SU-DHL-6 (cell line): Measurements from ENCODE around the gene ZNF414.

Experiments
- H2AFZ ChIP-seq: fragments of 200-600 bp; sonication (generic); 2 replicates; pipeline ENCODE4 v1.6.1; 2014; ENCODE audit warnings: low read depth, mild to moderate bottlenecking, moderate library complexity, mixed read lengths, antibody characterized with exemption, low read length; ENCODE audit not compliant: severe bottlenecking
- H3F3A ChIP-seq: fragments of 200-600 bp; shearing (Covaris generic); 2 replicates; pipeline ENCODE4 v1.6.0; 2016; ENCODE audit warnings: antibody characterized with exemption, mild to moderate bottlenecking; ENCODE audit not compliant: insufficient read depth
- H3K27ac ChIP-seq: fragments of 200-600 bp; sonication (generic); 2 replicates; pipeline ENCODE4 v1.5.1; 2016; ENCODE audit warnings: low read depth, mild to moderate bottlenecking, low read length, moderate library complexity, mixed read lengths
- H3K27me3 ChIP-seq: fragments of 200-600 bp; sonication (generic), shearing (Covaris generic); 2 replicates; pipeline ENCODE4 v1.6.0; 2014; ENCODE audit warnings: mild to moderate bottlenecking, low read length
- H3K36me3 ChIP-seq: fragments of 200-600 bp; sonication (generic); 2 replicates; pipeline ENCODE4 v1.6.1; 2014; ENCODE audit warnings: mild to moderate bottlenecking, low read length, mixed read lengths
- H3K4me2 ChIP-seq: fragments of 300-600, 200-600 bp; shearing (Covaris generic), sonication (generic); 2 replicates; pipeline ENCODE4 v1.6.0; 2014; ENCODE audit warnings: low read length, low read depth, mild to moderate bottlenecking; ENCODE audit not compliant: poor library complexity, severe bottlenecking
- H3K4me3 ChIP-seq: fragments of 200-600 bp; sonication (generic); 2 replicates; pipeline ENCODE4 v1.5.1; 2014; ENCODE audit warnings: antibody characterized with exemption, low read length, mild to moderate bottlenecking, mixed read lengths; ENCODE audit not compliant: insufficient read depth, poor library complexity, severe bottlenecking
- H3K79me2 ChIP-seq: fragments of 200-600 bp; sonication (generic); 2 replicates; pipeline ENCODE4 v1.6.1; 2014; ENCODE audit warnings: mild to moderate bottlenecking, low read length, moderate library complexity; ENCODE audit not compliant: insufficient read depth
- H3K9ac ChIP-seq: fragments of 200-600 bp; sonication (generic); 2 replicates; pipeline ENCODE4 v1.7.0; 2014; ENCODE audit warnings: mild to moderate bottlenecking, low read length
- H3K9me2 ChIP-seq: fragments of 200-600 bp; sonication (generic); replicated peaks from 2 replicates; pipeline ENCODE4 v1.6.1; 2014; ENCODE audit warnings: low read length; ENCODE audit not compliant: insufficient read depth
- H3K9me3 ChIP-seq: fragments of 200-600 bp; sonication (generic); 2 replicates; pipeline ENCODE4 v1.6.1; 2014; ENCODE audit warnings: low read length, mixed read lengths; ENCODE audit not compliant: insufficient read depth
- H4K20me1 ChIP-seq: fragments of 200-600 bp; sonication (generic); 2 replicates; pipeline ENCODE4 v1.6.1; 2014; ENCODE audit warnings: low read depth, mild to moderate bottlenecking, antibody characterized with exemption, low read length, moderate library complexity, mixed read lengths
- EZH2phosphoT487 ChIP-seq: fragments of 200-600 bp; sonication (generic), shearing (Covaris generic); conservative IDR thresholded peaks from 2 replicates; pipeline ENCODE4 v1.6.1; 2018; ENCODE audit warnings: mild to moderate bottlenecking, antibody characterized with exemption, low read length, moderate library complexity, mixed read lengths
- TF ChIP-seq, protein P1 (sequence below): fragments of 200-600 bp; sonication (generic); IDR thresholded peaks from one replicate; pipeline ENCODE4 v1.5.1; 2017; ENCODE audit warnings: antibody characterized with exemption, mild to moderate bottlenecking, low read length, moderate library complexity; ENCODE audit not compliant: insufficient read depth, poor library complexity, severe bottlenecking

ZNF414 gene

DNA sequence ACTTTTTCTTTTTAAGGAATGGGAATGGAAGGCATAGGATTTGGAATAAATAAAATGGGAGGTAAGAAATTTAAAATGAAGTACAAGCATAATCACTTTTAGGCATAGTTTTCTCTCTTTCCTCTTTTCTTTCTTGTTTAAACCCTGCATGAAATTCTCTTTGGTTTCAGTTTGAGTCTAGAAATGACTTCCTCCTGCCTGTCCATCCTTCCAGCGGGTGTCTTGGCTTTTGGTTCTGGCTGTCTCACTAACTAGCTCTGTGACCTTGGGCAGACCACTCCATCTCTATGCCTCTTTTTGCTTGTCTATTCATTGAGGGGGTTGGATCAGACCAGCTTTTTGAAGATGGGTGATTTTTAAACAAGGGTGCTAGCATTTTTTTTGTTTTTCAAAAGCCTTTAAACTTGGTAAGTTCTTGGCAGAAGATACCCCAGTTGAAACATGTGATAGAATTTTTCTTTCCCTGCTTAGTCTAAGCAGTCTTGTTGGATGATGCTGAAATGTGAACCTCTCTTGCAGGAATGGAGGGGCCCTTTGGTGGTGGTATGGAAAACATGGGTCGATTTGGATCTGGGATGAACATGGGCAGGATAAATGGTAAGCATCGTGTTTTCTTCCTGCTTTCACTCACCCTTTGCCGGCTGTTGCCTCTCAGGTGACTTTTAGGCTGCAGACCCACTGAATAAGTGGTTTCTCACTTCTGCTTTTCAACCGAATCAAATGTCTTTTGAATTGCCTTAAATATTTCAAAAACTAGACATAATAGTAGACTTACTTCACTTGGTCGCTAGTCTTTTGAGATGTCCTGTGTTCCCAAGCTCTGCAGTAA, 40.1 kb downstream of the ZNF414 start:
- H3K36me3 ChIP-seq = peaks cover 30% of the 10 kb centered on the region
- H3K27ac ChIP-seq = peak overlapping the region; percentile 93

DNA sequence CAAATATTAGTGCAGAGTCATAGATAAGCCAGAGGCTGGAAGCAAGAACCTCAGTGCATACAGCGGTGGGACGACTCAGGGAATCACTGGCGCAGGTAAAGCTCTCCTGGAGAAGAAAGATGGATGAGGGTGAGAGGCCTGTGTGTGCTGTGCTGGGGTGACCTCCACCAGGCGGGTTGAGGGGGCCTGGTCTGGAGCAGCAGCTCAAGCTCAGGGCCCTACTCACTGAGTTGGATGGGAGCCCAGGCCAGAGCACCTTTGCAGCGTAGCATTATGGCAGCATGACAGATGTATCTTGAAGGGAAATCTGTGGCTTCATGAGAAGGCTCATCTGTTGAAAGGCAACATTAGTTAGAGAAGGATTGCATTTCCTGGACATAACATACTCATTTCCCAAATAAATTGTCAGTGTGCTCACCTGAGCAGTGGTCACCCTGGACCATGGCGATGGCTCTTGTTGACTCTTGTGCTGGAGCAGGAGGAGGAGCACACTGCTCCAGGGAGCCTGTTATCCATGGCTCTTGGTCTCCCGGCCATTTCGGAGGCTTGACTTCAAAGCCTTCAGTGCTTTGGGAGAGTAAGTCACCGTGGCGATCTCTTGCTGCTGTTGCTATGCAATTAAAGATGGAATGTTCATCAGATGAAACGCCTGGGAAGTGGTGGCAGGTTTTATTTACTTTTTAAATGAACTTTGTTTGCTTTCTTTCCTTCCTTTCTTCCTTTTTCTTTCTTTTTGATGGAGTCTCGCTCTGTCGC, 44.2 kb downstream of the ZNF414 start:
- Histone ChIP-seq H3K4me3 (no peak overlapping the region), H3K9me3 (no peaks in the 10 kb centered on the region), H3K27me3 (no peaks in the 10 kb centered on the region), H3K4me2 (no peak overlapping the region), H3K9me2 (no peaks in the 10 kb centered on the region), H3F3A (peaks cover 29% of the 10 kb centered on the region), H3K36me3 (peaks cover 39% of the 10 kb centered on the region), H3K27ac (no peak overlapping the region), H3K79me2 (peaks cover 37% of the 10 kb centered on the region), H4K20me1 (peaks cover 5% of the 10 kb centered on the region; the same call in 1 of the 2 replicates), H2AFZ (no peak overlapping the region), H3K9ac (no peak overlapping the region)
- TF ChIP-seq, protein P1, sequence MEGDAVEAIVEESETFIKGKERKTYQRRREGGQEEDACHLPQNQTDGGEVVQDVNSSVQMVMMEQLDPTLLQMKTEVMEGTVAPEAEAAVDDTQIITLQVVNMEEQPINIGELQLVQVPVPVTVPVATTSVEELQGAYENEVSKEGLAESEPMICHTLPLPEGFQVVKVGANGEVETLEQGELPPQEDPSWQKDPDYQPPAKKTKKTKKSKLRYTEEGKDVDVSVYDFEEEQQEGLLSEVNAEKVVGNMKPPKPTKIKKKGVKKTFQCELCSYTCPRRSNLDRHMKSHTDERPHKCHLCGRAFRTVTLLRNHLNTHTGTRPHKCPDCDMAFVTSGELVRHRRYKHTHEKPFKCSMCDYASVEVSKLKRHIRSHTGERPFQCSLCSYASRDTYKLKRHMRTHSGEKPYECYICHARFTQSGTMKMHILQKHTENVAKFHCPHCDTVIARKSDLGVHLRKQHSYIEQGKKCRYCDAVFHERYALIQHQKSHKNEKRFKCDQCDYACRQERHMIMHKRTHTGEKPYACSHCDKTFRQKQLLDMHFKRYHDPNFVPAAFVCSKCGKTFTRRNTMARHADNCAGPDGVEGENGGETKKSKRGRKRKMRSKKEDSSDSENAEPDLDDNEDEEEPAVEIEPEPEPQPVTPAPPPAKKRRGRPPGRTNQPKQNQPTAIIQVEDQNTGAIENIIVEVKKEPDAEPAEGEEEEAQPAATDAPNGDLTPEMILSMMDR = no peak
- no peak for TF ChIP-seq EZH2phosphoT487

More for the DNA sequence above, 40.1 kb downstream of the ZNF414 start:
- Histone ChIP-seq H3F3A (peaks cover 27% of the 10 kb centered on the region), H3K4me2 (peak overlapping the region; percentile 52), H3K4me3 (no peak overlapping the region), H3K9ac (peak overlapping the region; percentile 17; the same call in 1 of the 2 replicates), H4K20me1 (peaks cover 9% of the 10 kb centered on the region; the same call in 1 of the 2 replicates), H3K79me2 (peaks cover 59% of the 10 kb centered on the region), H3K9me3 (no peaks in the 10 kb centered on the region), H3K9me2 (no peaks in the 10 kb centered on the region), H3K27me3 (no peaks in the 10 kb centered on the region), H2AFZ (no peak overlapping the region)
- TF ChIP-seq, protein P1 = no peak
- no peak for TF ChIP-seq EZH2phosphoT487

DNA sequence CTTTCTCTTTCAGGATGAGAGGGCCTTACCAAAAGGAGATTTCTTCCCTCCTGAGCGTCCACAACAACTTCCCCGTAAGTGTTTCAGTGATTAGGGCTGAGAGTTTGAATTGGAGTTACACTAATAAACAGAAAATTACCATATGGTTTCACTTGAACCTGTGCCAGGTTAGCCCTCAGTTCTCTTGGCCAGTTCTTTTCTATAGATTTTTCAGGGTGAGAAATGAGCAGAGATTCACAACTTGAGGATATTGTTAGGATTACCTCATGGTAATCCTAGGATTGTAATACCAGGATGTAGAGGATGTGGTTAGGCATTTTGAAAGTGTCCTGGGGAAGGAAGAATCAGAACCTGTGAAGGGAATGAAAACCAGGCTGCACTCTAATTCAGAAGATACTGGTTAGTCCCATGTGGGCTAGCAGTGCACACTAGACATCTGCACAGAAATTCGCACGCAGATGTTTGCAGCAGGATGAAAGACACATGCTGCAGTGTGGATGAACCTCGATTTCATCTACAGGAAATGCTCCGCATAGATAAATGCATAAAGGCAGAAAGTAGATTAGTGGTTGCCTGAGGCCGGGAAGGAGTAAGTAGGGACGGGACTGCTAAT, 45.1 kb downstream of the ZNF414 start:
- Histone ChIP-seq H3K27me3 (no peaks in the 10 kb centered on the region), H3K79me2 (peaks cover 37% of the 10 kb centered on the region)

More for the DNA sequence above, 45.1 kb downstream of the ZNF414 start:
- H3K4me2 ChIP-seq = no peak overlapping the region
- H4K20me1 ChIP-seq = peaks cover 6% of the 10 kb centered on the region; the same call in 1 of the 2 replicates
- H3F3A ChIP-seq = peaks cover 22% of the 10 kb centered on the region
- no peak overlapping the region for H3K9ac ChIP-seq
- H3K36me3 ChIP-seq = peaks cover 36% of the 10 kb centered on the region
- H3K9me2 ChIP-seq = no peaks in the 10 kb centered on the region
- no peak overlapping the region for H2AFZ ChIP-seq
- H3K27ac ChIP-seq = no peak overlapping the region
- H3K9me3 ChIP-seq = no peaks in the 10 kb centered on the region
- TF ChIP-seq, protein P1 = no peak
- no peak for TF ChIP-seq EZH2phosphoT487
- no peak overlapping the region for H3K4me3 ChIP-seq
